Epithelial cell of proximal tubule (primary cell): ENCODE measurements around the gene SERPING1. TPM values are rescaled to one million over a fixed set of nuclear protein-coding genes. Genes with fewer than 3 reads are reported as not detected.

ENCODE experiments used
- DNase-seq: peaks from one replicate; pipeline ENCODE4 v3.0.0-alpha.2; 2011; ENCODE audit warnings: low read depth
- H3K4me3 ChIP-seq: 2 replicates; pipeline ENCODE4 v1.5.1; 2011; ENCODE audit warnings: low read depth, mild to moderate bottlenecking, low read length
- total RNA-seq: library from RNA; depleted of rRNA; stranded (reverse); fragments of >200 nt; gene quantifications from 2 replicates; pipeline ENCODE4 v1.2.3, GENCODE V29; 2015
- TF ChIP-seq, protein P1 (sequence below): conservative IDR thresholded peaks from 2 replicates; pipeline ENCODE4 v1.5.1; 2012; ENCODE audit warnings: low read depth, mild to moderate bottlenecking, low read length

The SERPING1 gene
- total RNA-seq, 1 donor from 2014 or later: 49.8 TPM

DNA sequence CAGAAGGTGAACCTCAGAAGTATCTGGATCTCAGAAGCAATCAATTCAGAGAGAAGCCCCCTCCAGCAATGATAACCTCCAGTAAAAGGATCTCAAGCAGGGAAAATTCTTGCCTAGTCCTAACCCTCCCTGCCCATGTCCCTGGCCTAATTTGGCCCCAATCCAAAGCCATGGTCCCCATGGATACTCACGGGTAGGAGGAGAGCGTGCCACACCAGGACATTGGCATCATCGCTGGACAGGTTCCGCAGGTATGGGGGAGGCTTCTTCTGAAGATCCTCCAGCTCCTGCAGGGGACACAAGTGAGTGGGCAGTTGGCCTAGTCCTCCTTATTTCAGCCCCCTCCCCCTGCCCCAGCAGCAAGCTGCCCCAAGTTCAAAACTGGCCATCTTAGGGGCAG is 37.3 kb upstream of the SERPING1 start:
- DNase-seq: no peak
- TF ChIP-seq, protein P1, sequence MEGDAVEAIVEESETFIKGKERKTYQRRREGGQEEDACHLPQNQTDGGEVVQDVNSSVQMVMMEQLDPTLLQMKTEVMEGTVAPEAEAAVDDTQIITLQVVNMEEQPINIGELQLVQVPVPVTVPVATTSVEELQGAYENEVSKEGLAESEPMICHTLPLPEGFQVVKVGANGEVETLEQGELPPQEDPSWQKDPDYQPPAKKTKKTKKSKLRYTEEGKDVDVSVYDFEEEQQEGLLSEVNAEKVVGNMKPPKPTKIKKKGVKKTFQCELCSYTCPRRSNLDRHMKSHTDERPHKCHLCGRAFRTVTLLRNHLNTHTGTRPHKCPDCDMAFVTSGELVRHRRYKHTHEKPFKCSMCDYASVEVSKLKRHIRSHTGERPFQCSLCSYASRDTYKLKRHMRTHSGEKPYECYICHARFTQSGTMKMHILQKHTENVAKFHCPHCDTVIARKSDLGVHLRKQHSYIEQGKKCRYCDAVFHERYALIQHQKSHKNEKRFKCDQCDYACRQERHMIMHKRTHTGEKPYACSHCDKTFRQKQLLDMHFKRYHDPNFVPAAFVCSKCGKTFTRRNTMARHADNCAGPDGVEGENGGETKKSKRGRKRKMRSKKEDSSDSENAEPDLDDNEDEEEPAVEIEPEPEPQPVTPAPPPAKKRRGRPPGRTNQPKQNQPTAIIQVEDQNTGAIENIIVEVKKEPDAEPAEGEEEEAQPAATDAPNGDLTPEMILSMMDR: no peak

DNA sequence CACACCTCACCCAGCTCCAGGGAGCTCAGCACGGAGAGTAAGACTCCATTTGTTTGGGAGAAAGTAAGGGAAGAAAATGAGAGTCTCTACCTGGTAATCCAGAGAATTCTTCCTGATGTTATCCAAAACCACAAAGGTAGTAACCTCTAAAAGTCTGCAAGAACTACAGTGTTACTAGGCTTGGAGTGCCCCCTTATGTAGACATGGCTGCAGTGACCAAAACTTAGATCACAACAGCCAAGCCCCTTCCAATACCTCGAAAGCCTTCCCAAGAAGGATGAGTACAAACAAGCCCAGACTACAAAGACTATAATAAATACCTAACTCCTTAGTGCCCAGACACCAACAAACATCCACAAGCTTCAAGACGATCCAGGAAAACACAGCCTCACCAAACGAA is 34.9 kb upstream of the SERPING1 start:
- DNase-seq: no peak
- TF ChIP-seq, protein P1: no peak
- no peak overlapping the region for H3K4me3 ChIP-seq

More for the DNA sequence above, 37.3 kb upstream of the SERPING1 start:
- H3K4me3 ChIP-seq: no peak overlapping the region

DNA sequence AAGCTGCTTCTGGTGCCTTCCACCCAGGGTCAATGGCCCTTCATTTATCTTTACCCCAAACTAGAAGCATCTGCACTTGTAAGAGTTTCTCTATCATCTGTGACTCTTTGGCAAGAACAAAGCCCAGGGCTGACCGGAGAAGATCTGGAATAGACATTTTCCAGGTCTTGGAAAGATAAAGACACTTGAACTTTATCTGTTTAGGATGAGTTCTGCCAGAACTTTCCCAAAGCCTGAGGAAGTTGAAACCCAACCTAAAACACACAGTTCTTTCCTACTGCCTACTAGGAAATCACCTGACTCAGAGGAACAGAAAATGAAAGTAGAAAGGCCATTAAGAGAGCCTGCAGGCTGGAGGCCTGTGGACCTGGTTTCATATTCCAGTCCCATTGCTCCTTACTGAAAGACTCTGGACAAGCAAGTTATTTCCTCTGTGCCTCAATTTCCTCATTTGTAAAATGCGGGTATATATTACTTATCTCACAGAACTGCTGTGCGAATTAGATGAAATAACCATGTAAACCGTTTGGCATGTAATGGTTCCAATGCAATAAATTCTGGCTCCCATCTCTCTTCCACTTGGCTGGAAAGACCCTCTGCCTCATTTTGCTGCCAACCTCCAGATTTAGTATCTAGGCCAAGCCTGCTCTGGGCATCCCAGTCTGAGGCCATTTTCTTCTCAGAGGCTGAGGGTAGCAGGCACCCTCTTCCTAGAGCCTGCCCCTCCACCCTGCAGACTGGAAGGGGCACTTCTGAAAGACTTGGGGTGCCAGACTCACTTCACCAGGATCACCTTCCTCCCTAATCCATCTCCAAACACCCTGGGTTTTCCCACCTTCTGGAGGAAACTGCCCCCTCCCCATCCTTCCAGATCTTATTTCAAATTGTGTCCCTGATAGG is 31.2 kb upstream of the SERPING1 start:
- TF ChIP-seq, protein P1: no peak
- no peak for DNase-seq
- H3K4me3 ChIP-seq: peak overlapping the region; percentile 68

DNA sequence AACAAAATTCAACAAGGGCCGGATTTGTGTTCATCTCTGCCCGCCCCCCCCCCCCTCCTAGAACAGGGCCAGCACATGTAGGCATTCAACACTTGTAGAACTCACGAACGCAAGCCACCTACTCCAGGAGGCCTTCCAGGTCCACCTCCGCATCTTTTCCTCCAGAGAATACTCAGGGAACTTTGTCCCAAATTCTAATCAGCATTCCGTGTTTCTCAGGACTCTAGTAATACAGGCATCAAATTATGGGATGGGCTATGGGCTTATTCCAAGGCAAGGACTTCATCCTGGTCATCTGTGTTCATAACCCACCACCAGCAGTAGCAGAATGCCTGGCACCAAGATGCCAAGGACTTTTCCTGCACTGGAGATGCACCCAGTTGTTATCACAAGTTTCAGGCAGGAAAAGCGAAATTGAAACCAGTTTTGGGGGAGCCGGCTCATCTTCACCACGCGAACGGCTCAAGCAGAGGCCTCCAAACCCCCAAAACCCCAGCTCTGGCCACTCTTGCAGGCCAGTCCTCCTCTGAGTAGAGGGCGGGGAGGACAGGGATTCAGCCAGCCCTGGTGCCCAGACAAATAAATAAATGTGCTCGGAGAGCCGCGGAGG is 30.5 kb upstream of the SERPING1 start:
- DNase-seq: no peak
- H3K4me3 ChIP-seq: peak overlapping the region; percentile 68
- TF ChIP-seq, protein P1: no peak

DNA sequence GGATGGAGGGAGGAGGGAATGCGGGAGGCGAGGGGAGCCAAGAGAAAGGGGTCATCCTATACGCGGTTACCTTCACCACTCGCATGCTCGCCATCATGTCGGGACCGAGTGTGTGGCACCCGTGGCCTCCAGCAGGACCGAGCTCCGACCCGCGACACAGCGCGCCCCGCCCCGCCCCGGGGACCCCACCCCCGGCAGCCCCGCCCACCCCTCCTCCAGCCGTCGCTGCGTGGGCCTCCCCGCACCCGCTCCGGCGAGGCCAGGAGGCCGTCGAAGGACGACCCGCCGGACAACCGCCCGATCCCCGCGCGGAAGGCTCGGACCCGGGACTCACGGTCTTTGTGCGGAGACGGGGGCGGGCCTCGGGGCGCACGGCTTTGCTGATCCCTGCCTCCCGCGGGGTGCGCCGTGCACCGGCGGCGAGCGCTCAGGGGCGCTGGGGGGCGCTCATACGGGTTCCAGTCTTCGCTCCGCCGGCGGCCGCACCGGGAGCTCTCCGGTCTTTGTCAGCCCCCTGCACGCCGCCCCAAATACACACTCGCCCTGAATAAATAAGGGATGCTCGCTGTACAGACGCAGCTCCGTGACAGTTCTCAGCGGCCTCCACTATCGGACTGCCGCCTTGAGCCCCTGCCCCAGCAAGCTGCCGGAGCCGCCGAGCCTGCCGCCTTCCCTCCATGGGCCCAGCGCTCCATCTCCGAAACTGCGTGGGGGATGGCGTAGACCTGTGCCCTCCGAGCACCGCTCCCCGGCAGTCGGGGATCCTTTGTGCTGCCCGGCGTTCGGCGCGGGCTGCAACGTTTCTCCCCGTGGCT is 29.8 kb upstream of the SERPING1 start, which contains the start of gene UBE2L6:
TSS of gene UBE2L6 (minus strand) at position 158 of the 815 bp plus-strand sequence. CDS start at position 97, 61 bp downstream.
- TF ChIP-seq, protein P1: no peak
- no peak for DNase-seq
- peak within 1 kb of the TSS; percentile 68 for H3K4me3 ChIP-seq

DNA sequence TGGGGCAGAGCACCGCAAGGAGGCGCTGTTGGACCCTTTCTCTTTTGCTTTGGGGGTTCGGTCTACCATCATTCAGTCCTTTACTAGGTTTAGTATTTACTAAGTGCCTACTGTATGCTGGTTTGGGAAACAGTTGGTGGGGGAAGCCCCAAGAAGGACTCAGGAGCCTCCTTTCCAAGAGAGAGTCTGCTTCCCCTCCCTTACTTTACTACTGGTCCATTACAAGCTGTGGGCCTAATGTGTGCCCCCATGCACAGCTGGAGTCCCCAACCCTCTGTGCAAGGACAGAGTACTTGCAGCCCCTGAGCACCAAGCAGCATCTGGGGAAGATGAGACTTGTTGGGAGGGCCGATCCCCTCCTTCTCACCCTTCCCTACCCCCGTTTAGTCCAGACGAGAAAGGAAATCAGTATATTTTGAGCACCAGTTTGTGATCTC is 29.1 kb upstream of the SERPING1 start:
- H3K4me3 ChIP-seq: peak overlapping the region; percentile 68
- DNase-seq: no peak
- TF ChIP-seq, protein P1: peak; percentile 90
